G401.6 (cell line): Measurements from ENCODE around the gene TBXA2R.

Source experiments
- FAIRE-seq: peaks from 2 replicates; lab custom pipeline; 2012; peaks lifted over from hg19 to GRCh38; lab: Jason Lieb, UNC

The TBXA2R gene

DNA sequence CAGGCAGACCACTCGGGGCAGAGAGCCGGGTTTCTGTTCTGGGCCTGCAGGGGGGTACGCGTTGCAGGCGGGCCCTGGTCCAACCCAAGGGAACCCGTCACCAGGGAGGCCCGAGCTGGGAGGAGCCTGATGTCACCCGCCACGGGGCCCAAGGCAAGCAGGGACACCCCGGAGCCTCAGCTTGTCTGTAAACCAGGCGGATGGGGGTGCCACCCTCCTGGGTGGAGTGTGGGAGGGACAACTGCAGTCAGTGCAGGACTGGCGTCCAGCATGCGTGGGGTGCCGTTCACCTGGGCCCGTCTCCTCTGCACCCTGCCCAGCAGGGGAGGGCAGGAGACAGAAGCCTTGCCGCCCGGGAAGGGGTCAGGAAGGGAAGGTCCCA is 12.9 kb upstream of the TBXA2R start:
- FAIRE-seq = no peak

- no peak for FAIRE-seq
Observed at GRCh38 chr19:3618811-3619630, 12.3 kb upstream of the TBXA2R start.

- no peak for FAIRE-seq
Observed at GRCh38 chr19:3618144-3618810, 11.6 kb upstream of the TBXA2R start.

DNA sequence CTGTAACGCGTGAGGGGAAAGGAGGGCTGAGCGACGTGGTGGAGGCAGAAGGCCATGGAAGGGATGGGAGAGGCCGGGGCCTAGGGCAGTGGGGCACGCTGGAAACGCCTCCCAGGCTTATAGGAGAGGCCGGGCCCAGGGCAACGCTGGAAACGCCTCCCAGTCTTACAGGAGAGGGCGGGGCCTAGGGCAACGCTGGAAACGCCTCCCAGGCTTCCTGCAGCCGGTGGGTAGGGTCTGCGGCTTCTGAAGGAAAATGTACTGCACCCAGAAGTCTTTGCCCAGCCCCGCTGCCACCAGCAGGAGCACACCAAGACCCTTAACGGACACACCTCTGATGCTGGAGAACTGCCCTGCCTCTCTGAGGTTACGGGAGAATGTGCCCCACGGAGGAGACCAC is 10.8 kb upstream of the TBXA2R start:
- FAIRE-seq = peak; percentile 8

DNA sequence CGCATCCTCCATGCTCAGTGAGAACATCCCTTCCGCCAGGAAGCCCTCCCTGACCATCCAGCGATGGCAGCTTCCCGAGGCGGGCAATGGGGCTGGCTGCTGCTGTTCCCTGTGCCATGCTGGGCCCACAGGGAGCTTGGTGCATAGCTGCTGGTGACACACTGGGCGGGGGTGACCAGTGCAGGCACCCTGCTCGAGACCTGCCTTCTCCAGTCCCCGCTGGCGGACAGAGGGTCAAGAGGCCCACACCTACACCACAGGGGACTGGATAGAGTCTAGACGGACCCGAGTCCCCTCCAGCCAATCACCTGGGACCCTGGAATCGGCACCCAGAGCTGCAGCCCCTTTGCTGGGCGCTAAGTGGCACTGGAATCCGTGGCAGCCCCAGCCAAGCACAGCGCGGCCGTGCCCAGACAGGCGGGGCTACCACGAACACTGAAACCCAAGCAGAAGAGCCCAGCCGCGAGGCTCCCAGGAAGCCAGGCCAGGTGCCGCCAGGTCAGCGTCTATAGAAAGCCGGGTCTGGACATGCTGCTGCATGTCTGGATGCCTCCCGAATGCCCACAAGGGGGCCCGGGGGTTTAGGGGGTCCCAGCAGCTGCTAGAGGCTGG is 9.0 kb upstream of the TBXA2R start:
- FAIRE-seq = no peak

GRCh38 chr19:3614858-3615505 is 8.3 kb upstream of the TBXA2R start:
- FAIRE-seq = no peak

GRCh38 chr19:3613818-3614661 is 7.4 kb upstream of the TBXA2R start:
- no peak for FAIRE-seq

- FAIRE-seq = no peak
Observed at GRCh38 chr19:3612901-3613741, 6.4 kb upstream of the TBXA2R start.

GRCh38 chr19:3612330-3612729 is 5.7 kb upstream of the TBXA2R start:
- no peak for FAIRE-seq

DNA sequence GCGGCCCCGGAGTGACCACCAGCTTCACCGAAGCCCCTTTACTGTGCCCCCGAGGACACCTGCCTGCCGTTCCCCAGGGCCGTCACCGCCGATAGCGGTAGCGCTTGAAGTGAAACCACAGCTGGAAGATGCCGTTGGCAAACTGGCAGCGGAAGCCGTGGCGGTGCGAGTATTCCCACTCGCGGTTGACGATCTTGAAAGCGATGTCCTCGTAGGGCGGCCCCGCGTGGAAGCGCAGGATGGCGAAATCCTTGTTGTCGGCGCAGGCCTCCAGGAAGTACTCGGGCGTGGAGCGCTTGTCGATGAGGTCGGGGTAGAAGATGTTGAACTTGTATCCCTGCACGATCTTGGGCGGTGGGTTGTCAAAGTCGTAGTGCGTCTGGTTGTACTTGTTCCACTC is 5.2 kb upstream of the TBXA2R start:
- no peak for FAIRE-seq

- no peak for FAIRE-seq
Observed at GRCh38 chr19:3610745-3611717, 4.4 kb upstream of the TBXA2R start.

GRCh38 chr19:3609779-3610719 is 3.4 kb upstream of the TBXA2R start:
- no peak for FAIRE-seq

DNA sequence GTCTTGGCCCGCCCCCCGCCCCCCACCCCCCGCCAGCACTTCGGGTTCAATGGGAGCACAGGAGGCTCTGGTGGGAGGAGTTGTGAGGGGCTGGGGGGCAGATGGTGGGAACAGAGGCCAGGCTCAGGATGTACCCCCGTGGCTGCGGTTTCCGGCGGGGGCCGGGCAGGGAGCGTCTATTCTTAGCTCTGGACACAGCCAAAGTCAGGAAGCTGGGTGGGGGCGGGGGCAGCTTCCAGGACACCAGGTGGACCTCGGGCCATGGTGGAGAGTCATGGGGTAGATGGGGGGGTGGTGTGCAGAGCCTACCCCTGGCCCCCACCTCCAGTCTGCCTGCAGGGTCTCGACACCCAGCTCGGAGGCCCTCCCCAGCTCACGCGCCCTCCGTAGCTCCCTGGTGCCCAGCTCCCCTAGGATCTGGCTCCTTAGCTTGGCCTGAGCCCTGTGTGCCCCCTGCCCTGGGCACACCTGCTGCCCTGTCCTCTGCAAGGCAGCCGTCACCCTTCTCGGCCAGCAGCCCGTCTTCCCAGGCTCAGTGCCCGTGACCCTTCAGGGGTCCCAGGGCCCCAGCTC is 2.2 kb upstream of the TBXA2R start:
- FAIRE-seq = no peak

DNA sequence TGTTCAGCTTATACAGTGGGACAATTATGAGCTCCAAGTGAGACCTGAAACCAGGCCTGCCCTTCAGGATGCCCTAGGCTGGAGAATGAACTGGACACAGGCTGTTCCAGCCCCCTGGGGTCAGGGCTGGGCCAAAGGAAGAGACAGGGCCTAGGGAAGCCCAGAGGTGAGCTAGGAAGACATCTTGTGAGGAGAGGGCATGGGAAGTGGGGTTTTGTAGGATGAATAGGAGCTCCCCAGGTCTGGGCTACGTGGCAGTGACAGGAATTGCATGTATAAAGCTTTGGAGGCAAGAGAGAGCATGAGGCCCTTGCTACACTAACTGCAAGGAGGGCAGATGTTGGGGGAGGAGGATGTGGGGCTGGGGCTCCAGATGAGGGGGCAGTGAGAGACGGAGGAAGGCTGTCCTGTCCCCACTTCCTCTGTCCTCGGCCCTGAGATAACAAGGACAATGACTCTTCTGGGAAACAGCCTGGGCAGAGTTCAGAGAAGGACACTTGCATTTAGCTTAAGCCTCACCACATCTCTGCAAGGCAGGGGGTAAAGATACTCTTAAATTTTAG is 1.5 kb upstream of the TBXA2R start:
- no peak for FAIRE-seq

- peak; percentile 96 for FAIRE-seq
Observed at GRCh38 chr19:3607303-3608078, 816 bp upstream of the TBXA2R start.

GRCh38 chr19:3606174-3606689 is 443 bp downstream of the TBXA2R start:
- no peak for FAIRE-seq

GRCh38 chr19:3605770-3606169 is 905 bp downstream of the TBXA2R start:
- FAIRE-seq = no peak
